ENCODE results near the gene EXOC6B.
"Not testable (repeated sequence)": the region's sequence is repeated elsewhere in the genome, so short reads cannot be mapped to it uniquely, and the experiment has no call there.

EXOC6B gene

DNA sequence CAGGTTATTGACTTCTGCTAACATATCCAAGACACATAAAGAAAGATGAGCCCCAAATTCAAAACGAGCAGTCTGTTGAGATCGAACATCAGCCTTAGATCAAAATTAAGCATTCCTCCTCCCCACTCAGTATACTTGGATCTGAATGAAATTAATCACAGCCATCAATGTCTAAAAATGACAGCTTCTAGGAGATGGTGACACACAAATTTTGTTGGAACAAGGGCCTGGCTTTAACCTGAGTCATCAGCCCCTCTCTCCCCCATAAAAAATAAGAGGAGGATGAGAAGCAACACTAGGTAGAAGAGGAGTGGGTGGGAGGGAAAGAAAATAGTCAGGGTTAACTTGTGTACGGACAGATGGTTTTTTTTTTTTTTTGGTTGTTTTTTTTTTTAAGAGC, 223.1 kb downstream of the EXOC6B start:
- DNase-seq, result no peak

GRCh38 chr2:72602095-72602494, 223.7 kb downstream of the EXOC6B start:
- DNase-seq, result no peak

- DNase-seq, result not testable (repeated sequence)
Observed at GRCh38 chr2:72583836-72584235, 242.0 kb downstream of the EXOC6B start.

- no peak for DNase-seq
Observed at GRCh38 chr2:72583376-72583775, 242.5 kb downstream of the EXOC6B start.

GRCh38 chr2:72581560-72582181, 244.2 kb downstream of the EXOC6B start:
- no peak for DNase-seq

DNA sequence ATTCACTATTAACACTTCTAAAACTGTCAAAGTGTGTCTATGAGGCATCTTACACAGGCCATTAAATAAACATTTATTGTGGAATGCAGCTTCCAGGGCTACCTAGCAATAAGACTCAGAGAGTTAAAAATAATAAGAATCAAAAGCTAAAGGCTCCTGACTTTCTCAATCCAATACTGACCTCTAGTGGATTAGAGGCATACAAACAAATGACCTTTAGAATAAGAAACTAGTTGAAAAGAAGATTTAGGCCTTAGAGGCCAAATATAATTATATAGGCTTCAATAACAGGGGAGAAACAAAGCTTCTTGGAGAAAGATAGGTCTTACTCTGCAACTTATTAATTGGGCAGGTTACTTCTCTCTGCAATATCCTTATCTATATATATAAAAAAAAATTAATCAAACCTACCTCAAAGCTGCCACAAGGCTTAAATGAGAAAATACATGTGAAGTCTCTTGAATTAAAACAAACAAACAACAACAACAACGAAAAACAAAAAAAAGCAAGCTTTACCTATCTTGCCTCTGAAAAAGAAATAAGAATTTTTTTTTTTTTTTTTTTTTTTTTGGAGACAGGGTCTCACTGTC, 246.1 kb downstream of the EXOC6B start:
- no peak for DNase-seq

DNA sequence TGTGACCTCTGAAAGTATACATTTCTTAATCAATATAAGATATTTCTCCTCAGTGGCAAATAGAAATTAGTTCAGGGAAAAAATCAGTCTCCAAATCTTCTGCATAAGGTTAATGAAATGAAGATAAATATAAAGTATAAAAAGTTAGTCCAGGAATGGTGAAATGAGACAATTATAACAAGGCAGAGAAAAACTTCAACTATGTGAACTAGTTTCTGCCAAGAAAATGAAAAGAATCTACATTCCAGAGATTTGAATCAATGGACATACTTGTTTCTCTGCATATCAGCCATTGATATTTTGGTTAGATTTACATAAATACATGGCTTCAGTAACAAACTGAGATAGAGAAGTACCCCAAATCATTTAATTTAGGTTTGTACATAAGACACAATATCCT, 249.0 kb downstream of the EXOC6B start:
- no peak for DNase-seq

DNA sequence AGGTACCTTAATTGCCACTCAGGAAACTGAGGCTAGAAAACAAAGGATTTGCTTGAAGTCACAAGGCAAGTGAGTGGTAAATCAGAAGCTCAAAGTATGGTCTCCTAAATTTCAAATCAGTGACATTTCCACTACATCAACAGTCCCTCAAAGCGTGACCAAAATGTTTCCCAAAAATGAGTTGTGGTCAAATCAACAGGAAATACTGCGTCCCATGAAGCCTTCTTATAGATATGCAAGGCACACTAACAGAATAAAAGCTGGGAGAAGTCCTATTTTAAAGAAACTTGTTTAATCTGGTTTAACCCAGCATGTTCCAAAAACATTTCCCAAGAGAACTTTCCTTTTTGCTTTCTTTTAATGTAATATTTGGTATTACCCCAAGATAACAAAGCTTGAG, 249.4 kb downstream of the EXOC6B start:
- no peak for DNase-seq

DNA sequence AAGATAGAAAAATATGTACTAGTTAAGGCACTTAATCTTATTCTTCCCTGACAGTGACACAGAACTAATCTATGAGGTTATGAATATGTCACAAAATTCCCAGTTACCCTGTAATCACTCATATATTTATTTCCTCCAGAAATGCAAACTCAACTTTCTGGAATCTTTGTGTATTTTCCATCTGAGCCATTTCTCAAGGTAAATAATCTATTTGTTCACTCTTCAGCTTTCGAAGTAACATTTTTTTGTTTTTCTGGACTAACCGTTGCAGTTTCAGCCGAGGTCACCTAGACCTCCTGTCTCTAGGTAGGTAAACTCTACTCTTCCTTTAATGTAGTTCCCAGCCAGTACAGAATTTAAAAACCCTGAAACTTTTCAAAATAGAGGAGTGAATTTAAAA, 250.9 kb downstream of the EXOC6B start:
- no peak for DNase-seq

GRCh38 chr2:72573232-72573631, 252.6 kb downstream of the EXOC6B start:
- no peak for DNase-seq

DNA sequence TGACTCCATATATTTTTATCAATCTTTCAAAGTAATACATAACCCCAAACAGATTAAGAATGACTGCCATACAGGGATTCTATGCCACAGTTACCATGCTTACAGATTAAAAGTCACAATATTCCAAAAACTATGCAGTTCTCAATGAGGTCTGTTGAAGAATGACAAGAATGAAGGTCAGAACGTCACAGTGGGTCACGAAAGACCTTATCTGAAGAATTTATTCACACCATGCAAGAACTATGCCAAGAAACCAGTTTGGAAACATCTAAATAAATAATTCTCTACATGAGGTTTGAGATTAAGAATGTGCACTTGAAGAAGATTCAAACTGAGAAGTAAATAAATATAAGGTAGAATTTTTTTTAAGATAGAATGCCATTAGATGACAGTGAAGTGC, 253.3 kb downstream of the EXOC6B start:
- DNase-seq, result no peak

DNA sequence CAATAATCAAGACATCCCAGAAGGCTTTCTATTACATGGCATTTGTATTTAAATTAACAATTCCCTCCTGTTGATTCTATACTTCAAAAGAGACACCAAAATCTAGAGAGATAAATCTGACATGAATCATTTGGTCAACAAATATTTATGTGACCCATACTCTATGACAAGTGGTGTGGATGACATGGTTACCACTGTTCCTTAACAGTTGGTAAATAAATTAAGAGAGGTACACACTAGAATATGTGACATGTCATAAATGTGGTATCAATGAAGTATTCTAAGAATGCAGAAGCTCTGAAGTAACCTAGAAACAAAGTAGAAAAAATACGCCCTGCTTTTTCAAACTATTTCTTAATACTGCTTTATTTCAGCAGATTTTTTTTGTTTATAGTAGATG, 255.4 kb downstream of the EXOC6B start:
- DNase-seq, result no peak

- DNase-seq, result no peak
Observed at GRCh38 chr2:72562451-72563153, 263.2 kb downstream of the EXOC6B start.

DNA sequence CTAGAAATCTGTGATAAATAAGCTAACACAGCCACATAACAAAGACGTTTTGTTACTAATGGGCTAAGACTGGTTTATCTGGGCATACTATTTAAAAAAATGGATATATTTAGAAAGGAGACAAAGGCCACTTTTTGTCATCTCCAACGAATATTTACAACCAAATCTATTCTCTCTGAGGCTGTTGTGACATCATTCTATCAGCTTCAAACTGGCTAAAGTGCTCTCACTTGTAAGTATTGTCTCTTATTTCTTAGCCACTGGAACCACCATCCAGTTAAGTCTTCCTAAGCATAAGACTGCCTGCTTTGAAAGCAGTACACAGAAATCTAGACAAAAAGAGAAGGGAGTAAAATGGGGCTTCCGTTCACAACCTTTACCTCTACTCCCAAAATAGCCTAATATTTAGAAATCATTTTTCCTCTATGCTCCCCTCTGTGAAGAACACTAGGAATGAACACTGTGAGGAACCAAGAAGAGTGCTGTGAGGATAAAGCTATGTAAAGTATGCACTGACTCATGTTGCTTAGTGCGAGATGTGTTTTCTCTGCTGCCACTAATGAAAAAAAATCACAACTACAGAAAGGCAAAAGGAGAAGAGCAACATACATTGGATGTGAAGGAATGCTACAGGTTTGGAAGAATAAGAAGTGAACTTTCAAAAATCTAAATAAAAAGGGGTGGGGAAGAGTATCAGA, 264.1 kb downstream of the EXOC6B start:
- DNase-seq, result no peak

GRCh38 chr2:72555943-72556342, 269.9 kb downstream of the EXOC6B start:
- no peak for DNase-seq

- not testable (repeated sequence) for DNase-seq
Observed at GRCh38 chr2:72555363-72555762, 270.5 kb downstream of the EXOC6B start.

- not testable (repeated sequence) for DNase-seq
Observed at GRCh38 chr2:72554910-72555309, 270.9 kb downstream of the EXOC6B start.

DNA sequence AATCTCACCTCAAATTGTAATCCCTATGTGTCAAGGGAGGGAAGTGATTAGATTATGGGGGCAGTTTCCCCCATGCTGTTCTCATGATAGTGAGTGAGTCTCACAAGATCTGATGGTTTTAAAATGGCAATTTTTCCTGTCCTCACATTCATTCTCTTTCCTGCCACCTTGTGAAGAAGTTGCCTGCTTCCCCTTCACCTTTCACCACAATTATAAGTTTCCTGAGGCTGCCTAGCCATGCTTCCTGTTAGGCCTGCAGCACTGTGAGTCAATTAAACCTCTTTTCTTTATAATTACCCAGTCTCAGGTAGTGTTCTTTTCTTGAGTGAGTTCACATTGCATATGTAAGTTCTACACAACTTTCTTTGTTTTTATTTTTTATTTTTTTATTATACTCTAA, 271.5 kb downstream of the EXOC6B start:
- DNase-seq, result no peak

GRCh38 chr2:72548081-72548764, 277.6 kb downstream of the EXOC6B start:
- DNase-seq, result no peak

GRCh38 chr2:72545790-72546189, 280.0 kb downstream of the EXOC6B start:
- no peak for DNase-seq

- no peak for DNase-seq
Observed at GRCh38 chr2:72544554-72544953, 281.3 kb downstream of the EXOC6B start.

DNA sequence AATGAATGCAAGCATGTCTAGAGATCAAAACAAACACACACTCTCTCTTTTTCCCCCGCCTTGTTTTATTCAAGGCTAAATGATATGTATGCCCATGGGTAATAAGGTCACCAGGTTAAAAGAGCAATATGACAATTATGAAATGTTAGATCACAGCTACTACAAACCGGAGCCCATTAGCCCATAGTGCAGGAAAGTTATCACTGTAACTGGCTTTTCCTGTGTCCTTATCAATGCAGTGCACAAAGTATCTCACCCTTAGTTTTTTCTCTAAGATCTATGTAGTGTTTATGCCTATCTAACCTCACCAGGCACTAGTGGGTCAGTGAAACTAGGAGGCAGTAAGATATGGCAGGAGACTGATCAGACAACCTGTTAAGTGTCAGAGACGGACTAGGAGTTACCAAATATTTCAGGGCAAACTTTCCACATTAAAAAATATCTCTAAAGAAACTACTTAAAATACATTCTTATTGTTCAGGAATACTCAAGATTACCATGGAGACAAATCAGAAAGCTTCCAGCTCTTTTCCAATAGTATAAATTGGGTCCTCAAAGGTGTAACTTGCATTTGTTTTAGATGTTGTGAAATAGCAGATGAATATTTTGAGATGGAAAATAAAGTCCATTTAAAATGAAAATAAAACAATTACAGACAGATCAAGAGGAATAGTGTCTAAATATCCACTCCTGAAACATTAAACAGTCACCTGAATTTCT, 282.2 kb downstream of the EXOC6B start:
- no peak for DNase-seq

All from stimulated activated CD4-positive, alpha-beta T cell treated with anti-CD3 and anti-CD28 coated beads, Interleukin-2, amount 100 ng/mL, for 24 hours (primary cell).